Measurements from ENCODE around the gene RUNX1.

RUNX1 gene

DNA sequence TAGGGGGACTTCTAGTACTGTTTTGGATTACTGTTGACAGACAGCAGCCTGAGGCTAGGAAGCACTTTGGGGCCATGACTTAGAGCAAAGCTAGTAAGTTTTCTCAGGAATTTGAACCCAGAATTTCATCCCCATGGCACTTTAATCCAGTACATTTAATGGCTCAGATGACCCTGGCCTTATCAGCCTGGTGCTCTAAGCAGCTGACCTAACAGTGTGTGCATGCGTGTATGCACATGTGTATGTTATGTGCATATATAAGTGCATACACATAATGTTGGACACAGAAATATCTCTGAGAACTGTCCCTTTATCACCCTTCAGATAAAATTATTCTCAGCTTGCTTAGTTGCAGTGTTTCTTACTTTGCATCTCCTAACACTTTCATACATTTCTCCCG lies 265.3 kb downstream of the RUNX1 start:
- TF ChIP-seq CTCF (IDR thresholded peaks at IDR 0.05; ENCODE audit: low read depth, low read length), result no peak
- DNase-seq, result no peak
- H3K36me3 ChIP-seq, result no peaks in the 10 kb centered on the region

DNA sequence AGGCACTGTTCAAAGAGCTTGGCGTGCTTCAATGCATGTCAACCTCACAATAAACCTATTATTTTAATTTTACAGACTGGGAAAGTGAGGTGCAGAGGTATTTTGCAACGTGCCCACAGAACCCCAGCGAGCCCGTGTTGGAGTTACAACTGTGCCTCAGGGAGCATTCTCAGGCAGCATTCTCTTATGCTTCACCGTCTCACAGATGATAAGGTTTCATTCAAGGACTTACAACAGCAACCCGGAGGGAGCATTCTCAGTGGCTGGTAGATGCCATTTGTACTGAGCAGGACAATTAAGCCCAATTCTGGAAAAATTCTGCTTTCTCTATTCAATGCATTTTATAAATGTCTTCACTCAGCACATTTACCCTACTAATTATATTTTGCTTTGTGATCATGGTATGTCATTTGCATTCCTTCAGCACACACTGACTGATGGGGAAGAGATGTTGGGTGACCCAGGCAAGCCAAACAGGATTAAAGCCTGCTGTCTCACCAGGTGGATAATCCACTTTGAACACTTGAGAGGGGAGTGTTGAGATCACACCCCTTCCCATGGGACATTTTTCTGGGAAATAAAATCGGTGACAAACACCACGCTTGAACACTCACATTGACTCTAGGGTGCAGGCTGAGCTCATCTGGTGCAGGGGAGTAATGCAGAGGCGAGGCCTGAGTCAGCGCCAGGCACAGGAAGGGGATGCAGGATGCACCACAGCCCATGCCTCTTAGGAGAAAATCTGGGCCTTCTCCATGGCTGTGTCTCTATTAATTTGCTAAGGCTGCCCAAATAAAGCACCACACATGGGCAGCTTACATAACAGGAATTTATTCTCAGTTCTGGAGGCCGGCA lies 266.4 kb downstream of the RUNX1 start:
- no peak overlapping the region for H3K27ac ChIP-seq
- peaks cover 98% of the 10 kb centered on the region for H3K27me3 ChIP-seq (ENCODE audit: insufficient read depth, low read depth, severe bottlenecking)
- H3K36me3 ChIP-seq, result no peaks in the 10 kb centered on the region
- no peak overlapping the region for H3K4me3 ChIP-seq (ENCODE audit: low read depth, low read length)
- DNase-seq, result no peak
- TF ChIP-seq CTCF (IDR thresholded peaks at IDR 0.05; ENCODE audit: low read depth, low read length), result no peak
- H3K9me3 ChIP-seq (ENCODE audit: severe bottlenecking), result no peaks in the 10 kb centered on the region

More for the DNA sequence above, 265.3 kb downstream of the RUNX1 start:
- no peak overlapping the region for H3K27ac ChIP-seq
- H3K9me3 ChIP-seq (ENCODE audit: severe bottlenecking), result no peaks in the 10 kb centered on the region
- no peak overlapping the region for H3K4me3 ChIP-seq (ENCODE audit: low read depth, low read length)
- H3K27me3 ChIP-seq (ENCODE audit: insufficient read depth, low read depth, severe bottlenecking), result peaks cover 98% of the 10 kb centered on the region

DNA sequence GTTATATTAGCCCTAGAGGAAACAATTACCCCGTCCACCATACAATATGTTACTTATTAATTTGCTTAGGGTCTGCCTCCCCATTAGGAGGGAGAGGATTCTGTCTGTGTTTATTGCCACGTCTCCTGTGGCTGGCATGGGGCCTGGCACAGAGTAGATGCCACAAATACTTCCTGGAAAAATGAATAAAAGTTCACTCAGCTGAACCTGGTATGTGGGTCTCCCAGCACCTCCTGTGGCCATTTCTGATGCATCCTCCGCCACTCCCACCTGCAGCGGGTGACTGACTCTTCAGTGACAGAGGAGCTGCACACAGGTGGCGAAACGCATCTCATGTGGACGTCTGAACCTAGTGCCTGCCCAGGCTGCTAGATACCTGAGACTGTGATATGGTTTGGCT lies 267.6 kb downstream of the RUNX1 start:
- no peaks in the 10 kb centered on the region for H3K9me3 ChIP-seq (ENCODE audit: severe bottlenecking)
- no peak for DNase-seq
- no peak for TF ChIP-seq CTCF (IDR thresholded peaks at IDR 0.05; ENCODE audit: low read depth, low read length)
- H3K36me3 ChIP-seq, result no peaks in the 10 kb centered on the region
- no peak overlapping the region for H3K4me3 ChIP-seq (ENCODE audit: low read depth, low read length)
- peaks cover 98% of the 10 kb centered on the region for H3K27me3 ChIP-seq (ENCODE audit: insufficient read depth, low read depth, severe bottlenecking)
- no peak overlapping the region for H3K27ac ChIP-seq

- Histone ChIP-seq H3K36me3 (no peaks in the 10 kb centered on the region), H3K27me3 (ENCODE audit: insufficient read depth, low read depth, severe bottlenecking) (peaks cover 96% of the 10 kb centered on the region), H3K4me3 (ENCODE audit: low read depth, low read length) (no peak overlapping the region), H3K9me3 (ENCODE audit: severe bottlenecking) (no peaks in the 10 kb centered on the region), H3K27ac (no peak overlapping the region)
- TF ChIP-seq CTCF (IDR thresholded peaks at IDR 0.05; ENCODE audit: low read depth, low read length), result no peak
- no peak for DNase-seq
These were observed 269.2 kb downstream of the RUNX1 start for GRCh38 chr21:34779860-34780259.

- Histone ChIP-seq H3K4me3 (ENCODE audit: low read depth, low read length) (no peak overlapping the region), H3K9me3 (ENCODE audit: severe bottlenecking) (no peaks in the 10 kb centered on the region), H3K27me3 (ENCODE audit: insufficient read depth, low read depth, severe bottlenecking) (peaks cover 93% of the 10 kb centered on the region), H3K27ac (no peak overlapping the region), H3K36me3 (no peaks in the 10 kb centered on the region)
- no peak for DNase-seq
- TF ChIP-seq CTCF (IDR thresholded peaks at IDR 0.05; ENCODE audit: low read depth, low read length), result no peak
These were observed 273.3 kb downstream of the RUNX1 start for GRCh38 chr21:34775793-34776192.

DNA sequence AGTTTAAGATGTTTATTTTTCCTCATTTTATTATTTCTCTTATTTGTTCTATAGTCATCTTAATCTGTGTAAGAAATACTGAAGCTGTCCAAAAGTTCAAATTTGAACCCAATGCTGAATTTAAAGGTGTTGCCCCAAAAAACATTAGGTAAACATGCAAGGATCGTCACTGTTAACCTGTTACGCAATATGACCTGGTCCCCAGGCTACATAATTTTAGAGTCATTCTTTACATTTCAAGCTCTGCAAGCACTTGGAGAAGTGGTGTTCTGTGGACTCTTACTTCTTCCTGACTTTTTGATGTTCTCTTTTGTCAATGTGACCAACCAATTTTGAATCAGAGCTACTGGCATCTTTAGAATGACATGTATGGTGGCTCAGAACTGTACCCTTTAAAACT lies 274.4 kb downstream of the RUNX1 start:
- no peak overlapping the region for H3K4me3 ChIP-seq (ENCODE audit: low read depth, low read length)
- H3K27ac ChIP-seq, result no peak overlapping the region
- no peak for DNase-seq
- H3K36me3 ChIP-seq, result no peaks in the 10 kb centered on the region
- H3K27me3 ChIP-seq (ENCODE audit: insufficient read depth, low read depth, severe bottlenecking), result peaks cover 92% of the 10 kb centered on the region
- H3K9me3 ChIP-seq (ENCODE audit: severe bottlenecking), result no peaks in the 10 kb centered on the region
- TF ChIP-seq CTCF (IDR thresholded peaks at IDR 0.05; ENCODE audit: low read depth, low read length), result no peak
